ENCODE results near the gene ZNF805.
"Not testable (repeated sequence)": the region's sequence is repeated elsewhere in the genome, so short reads cannot be mapped to it uniquely, and the experiment has no call there.

Gene ZNF805

DNA sequence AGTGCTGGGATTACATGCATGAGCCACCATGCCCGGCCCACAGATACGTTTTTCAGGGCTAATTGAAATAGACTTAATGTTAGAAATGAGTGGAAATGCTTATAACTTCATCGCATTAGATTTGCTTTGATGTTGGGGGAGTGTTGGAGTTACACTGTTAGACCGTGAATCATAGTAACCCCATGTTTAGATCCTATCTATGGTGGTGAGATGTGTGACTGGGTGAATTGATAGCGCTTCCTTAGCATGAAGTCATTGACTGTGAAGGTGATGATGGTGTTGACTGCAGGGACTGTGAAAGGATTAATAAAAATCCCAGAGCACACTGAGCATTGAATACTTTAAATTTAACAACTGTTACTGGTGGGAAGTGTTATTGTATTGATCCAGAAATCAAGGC, 47.4 kb upstream of the ZNF805 start:
- peaks cover 32% of the 10 kb centered on the region for H3K79me2 ChIP-seq (ENCODE audit: low read length)
- no peak overlapping the region for H3K27ac ChIP-seq (ENCODE audit: low read length)
- H3K4me3 ChIP-seq (ENCODE audit: low read length): no peak overlapping the region
- no peak overlapping the region for H2AFZ ChIP-seq (ENCODE audit: low read depth, low read length)
- H3K36me3 ChIP-seq (replicated peaks; ENCODE audit: low read depth, low read length): peaks cover 38% of the 10 kb centered on the region
- no peaks in the 10 kb centered on the region for H3K27me3 ChIP-seq (ENCODE audit: low read depth, low read length)
- H3K4me1 ChIP-seq (ENCODE audit: low read length): peaks cover 20% of the 10 kb centered on the region
- no peak overlapping the region for H3K9ac ChIP-seq (ENCODE audit: low read length)
- TF ChIP-seq EZH2phosphoT487 (IDR thresholded peaks at IDR 0.05; ENCODE audit: low read depth) (no peak), CTCF (IDR thresholded peaks at IDR 0.05; ENCODE audit: low read depth, low read length) (no peak)
- peak overlapping the region; percentile 83; the same call in 1 of the 2 replicates for H3K4me2 ChIP-seq (ENCODE audit: low read length)
- peaks cover 13% of the 10 kb centered on the region; the same call in 1 of the 2 replicates for H3K9me3 ChIP-seq (ENCODE audit: insufficient read depth, low read length)
- H4K20me1 ChIP-seq (ENCODE audit: insufficient read depth, low read length): peaks cover 16% of the 10 kb centered on the region; the same call in 1 of the 2 replicates

DNA sequence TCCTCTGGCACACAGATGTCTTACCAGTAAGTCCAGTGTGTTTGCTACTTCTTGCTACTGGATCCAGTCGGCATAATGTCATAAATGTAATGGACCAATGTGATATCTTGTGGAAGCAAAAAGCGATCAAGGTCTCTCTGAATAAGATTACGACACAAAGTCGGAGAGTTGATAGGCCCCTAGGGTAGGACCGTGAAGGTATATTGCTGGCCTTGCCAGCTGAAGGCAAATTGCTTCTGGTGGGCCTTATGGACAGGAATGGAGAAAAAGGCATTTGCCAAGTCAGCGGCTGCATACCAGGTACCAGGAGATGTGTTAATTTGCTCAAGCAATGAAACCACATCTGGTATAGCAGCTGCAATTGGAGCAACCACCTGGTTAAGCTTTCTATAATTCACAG, 42.6 kb upstream of the ZNF805 start:
- H3K4me2 ChIP-seq (ENCODE audit: low read length); H3K27ac ChIP-seq (ENCODE audit: low read length); H3K4me3 ChIP-seq (ENCODE audit: low read length); H3K9me3 ChIP-seq (ENCODE audit: insufficient read depth, low read length); H3K9ac ChIP-seq (ENCODE audit: low read length); H2AFZ ChIP-seq (ENCODE audit: low read depth, low read length); H3K4me1 ChIP-seq (ENCODE audit: low read length); H3K27me3 ChIP-seq (ENCODE audit: low read depth, low read length): not testable (repeated sequence)
- Histone ChIP-seq H3K36me3 (replicated peaks; ENCODE audit: low read depth, low read length) (peaks cover 47% of the 10 kb centered on the region), H3K79me2 (ENCODE audit: low read length) (peaks cover 31% of the 10 kb centered on the region), H4K20me1 (ENCODE audit: insufficient read depth, low read length) (peaks cover 11% of the 10 kb centered on the region; the same call in 1 of the 2 replicates)

- H3K27ac ChIP-seq (ENCODE audit: low read length): no peak overlapping the region
- H3K4me3 ChIP-seq (ENCODE audit: low read length): no peak overlapping the region
- H2AFZ ChIP-seq (ENCODE audit: low read depth, low read length): no peak overlapping the region
- peaks cover 38% of the 10 kb centered on the region for H3K79me2 ChIP-seq (ENCODE audit: low read length)
- H3K36me3 ChIP-seq (replicated peaks; ENCODE audit: low read depth, low read length): peaks cover 42% of the 10 kb centered on the region
- H3K4me1 ChIP-seq (ENCODE audit: low read length): no peaks in the 10 kb centered on the region
- TF ChIP-seq CTCF (IDR thresholded peaks at IDR 0.05; ENCODE audit: low read depth, low read length): no peak
- no peak for TF ChIP-seq EZH2phosphoT487 (IDR thresholded peaks at IDR 0.05; ENCODE audit: low read depth)
- H3K27me3 ChIP-seq (ENCODE audit: low read depth, low read length): no peaks in the 10 kb centered on the region
- H3K4me2 ChIP-seq (ENCODE audit: low read length): no peak overlapping the region
- no peak overlapping the region for H3K9ac ChIP-seq (ENCODE audit: low read length)
- no peaks in the 10 kb centered on the region for H3K9me3 ChIP-seq (ENCODE audit: insufficient read depth, low read length)
- peaks cover 4% of the 10 kb centered on the region for H4K20me1 ChIP-seq (ENCODE audit: insufficient read depth, low read length)
These were observed 38.3 kb upstream of the ZNF805 start for GRCh38 chr19:57202160-57202559.

DNA sequence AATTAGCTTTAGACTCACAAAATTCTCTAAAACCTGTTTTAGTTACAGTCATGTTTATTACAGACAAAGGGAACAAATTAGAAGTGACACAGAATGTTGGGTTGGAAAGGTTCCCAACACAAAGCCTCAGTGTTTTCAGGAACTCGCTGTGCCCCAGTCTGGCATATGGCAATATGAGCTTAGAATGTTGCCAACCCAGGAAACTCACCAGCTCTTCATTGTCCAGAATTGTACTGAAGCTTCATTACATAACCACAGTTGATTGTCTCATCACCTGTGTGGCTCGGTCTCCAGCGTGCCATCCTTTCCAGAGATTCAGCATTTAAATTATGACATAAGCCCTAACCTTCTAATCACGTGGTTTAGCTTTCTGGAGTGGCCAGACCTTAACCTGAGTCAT, 30.1 kb upstream of the ZNF805 start:
- Histone ChIP-seq H3K79me2 (ENCODE audit: low read length) (peaks cover 9% of the 10 kb centered on the region; the same call in 1 of the 2 replicates), H3K4me3 (ENCODE audit: low read length) (no peak overlapping the region), H3K4me2 (ENCODE audit: low read length) (no peak overlapping the region), H2AFZ (ENCODE audit: low read depth, low read length) (no peak overlapping the region), H3K36me3 (replicated peaks; ENCODE audit: low read depth, low read length) (peaks cover 47% of the 10 kb centered on the region), H3K27me3 (ENCODE audit: low read depth, low read length) (no peaks in the 10 kb centered on the region), H3K27ac (ENCODE audit: low read length) (no peak overlapping the region), H4K20me1 (ENCODE audit: insufficient read depth, low read length) (0 out of 2 replicates have a peak, but pooled peaks cover 4% of the 10 kb centered on the region), H3K9me3 (ENCODE audit: insufficient read depth, low read length) (no peaks in the 10 kb centered on the region), H3K4me1 (ENCODE audit: low read length) (no peaks in the 10 kb centered on the region), H3K9ac (ENCODE audit: low read length) (no peak overlapping the region)
- no peak for TF ChIP-seq EZH2phosphoT487 (IDR thresholded peaks at IDR 0.05; ENCODE audit: low read depth)
- TF ChIP-seq CTCF (IDR thresholded peaks at IDR 0.05; ENCODE audit: low read depth, low read length): no peak

All from OCI-LY3 (cell line).